GM21619 (cell line): ENCODE results near the gene WDR37.

Experiments
- ATAC-seq: cut with Tn5 transposase; IDR thresholded peaks from one replicate; pipeline ENCODE4 v1.9.1; 2021; ENCODE audit not compliant: unreplicated experiment

The WDR37 gene

DNA sequence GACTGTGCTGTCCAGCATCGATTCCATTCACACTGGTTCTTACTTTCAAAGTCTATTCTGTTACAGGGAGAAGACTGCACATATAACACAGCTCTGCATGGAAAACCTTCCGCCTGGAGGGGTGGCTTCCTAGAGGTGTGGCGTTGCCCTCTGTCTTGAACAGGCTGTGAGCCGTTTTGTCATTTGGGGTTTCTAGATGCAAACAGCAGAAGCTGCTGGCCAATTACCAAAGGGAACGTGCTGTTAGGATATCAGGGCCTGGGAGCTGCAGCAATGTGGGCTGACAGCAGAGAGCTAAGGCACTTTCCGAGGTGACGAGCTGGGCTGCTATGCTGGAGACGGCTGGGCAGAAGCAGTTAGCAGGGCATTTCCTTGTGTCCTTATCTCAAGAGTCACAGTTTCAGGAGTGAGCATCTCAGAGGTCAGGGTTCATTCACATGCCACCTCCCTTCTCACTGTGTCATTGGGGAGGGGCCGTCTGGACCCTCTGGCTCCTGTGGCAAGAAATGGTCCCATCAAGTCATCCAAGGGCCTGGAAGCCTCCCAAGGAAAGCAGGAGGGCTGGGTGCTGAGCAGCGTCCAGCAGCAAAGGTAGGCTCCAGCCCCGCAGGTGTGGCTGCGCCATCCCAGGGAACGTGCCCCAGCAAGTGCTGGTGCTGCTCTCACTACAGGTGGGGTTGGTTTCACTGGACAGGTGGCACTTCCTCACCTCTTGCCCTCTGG is 106.5 kb downstream of the WDR37 start:
- ATAC-seq: no peak

DNA sequence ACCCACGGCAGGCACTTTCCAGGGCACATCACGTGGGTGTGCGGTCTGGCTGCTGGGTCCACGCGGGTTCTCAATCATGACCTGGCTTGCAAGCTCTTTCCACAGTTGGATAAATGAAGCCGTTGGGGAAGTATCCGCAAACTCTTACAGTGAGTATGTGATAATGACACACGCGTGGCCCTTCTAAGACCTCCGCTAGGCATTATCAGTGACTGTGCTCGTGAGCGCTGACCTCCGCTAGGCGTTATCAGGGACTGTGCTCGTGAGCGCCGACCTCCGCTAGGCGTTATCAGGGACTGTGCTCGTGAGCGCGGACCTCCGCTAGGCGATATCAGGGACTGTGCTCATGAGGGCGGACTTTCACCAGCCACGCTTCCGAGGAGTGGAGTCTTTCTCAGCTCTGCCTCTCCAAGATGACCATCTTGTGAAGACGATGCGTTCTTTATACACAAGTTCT is 107.0 kb downstream of the WDR37 start:
- ATAC-seq: no peak

DNA sequence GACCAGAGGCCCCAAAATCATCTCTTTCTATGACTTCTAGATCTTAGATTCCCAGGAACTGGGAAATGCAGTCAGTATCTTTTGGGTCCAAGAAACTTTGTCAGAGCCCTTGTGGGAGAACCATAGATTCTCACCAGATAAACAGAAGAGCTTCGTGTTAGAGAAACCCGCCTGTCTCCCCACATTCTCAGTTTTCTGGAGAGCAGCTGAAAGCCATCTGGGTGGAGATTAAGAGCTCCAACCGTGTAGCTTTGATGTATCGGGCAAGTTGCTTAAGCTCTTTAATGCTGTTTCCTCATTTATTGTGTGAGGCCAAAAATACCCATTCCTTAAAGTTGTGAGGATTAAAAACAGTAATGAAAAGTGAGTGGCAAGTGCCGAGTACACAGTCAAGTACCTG is 107.6 kb downstream of the WDR37 start:
- ATAC-seq: no peak

DNA sequence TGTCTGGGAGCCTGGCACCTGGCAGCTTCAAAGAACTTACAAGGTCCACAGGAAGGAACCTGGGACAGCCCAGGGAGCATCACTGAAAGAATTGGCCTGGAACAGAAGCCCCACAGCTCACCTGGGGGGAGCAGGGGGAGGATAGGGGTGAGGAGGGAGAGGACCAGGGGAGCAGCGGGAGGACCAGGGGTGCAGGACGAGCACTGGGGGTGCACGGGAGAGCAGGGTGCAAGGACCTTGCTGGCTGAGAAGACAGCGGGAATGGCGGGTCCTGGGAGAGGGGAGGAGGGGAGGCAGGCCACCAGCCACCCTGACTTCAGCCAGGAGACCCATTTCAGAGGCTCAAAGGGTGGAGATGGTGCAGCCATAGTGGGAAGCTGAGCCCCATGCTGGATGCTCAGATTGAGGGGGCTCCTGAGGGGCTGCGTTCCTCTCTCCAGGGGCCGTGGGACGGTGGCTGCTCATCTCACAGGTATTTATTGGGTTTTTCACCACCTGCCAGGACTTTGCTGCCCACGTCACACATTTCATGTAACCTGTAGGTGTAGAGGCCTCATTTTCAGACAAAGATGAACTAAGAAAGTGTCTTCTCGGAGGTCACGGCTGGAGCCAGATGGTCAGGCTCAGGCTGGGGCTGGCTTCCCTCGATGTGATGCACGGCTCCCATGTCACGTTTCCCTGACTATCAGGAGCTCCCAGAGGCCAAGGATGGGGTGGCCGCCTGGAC is 110.1 kb downstream of the WDR37 start:
- ATAC-seq: no peak

DNA sequence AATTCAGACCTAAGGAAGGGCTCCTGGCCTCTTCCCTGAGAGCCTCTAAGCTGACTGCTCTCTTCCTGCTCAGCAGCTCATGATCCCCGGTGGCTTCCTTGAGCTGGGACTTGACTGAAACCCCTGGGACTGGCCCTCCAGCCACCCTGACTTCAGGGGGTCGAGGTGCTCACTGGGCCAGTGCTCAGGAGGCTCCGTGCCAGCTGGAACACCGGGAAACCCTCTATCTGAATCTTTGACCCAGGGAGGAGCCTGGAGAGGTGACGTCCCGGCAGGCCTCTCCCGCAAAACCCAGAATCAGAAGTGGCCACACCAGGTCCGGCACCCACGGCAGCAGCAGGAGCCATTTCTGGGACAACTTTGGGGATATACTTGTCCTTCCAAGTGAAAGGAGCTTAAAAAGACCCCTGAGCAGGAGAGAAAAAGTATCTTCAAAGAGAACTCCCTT is 110.7 kb downstream of the WDR37 start:
- no peak for ATAC-seq

DNA sequence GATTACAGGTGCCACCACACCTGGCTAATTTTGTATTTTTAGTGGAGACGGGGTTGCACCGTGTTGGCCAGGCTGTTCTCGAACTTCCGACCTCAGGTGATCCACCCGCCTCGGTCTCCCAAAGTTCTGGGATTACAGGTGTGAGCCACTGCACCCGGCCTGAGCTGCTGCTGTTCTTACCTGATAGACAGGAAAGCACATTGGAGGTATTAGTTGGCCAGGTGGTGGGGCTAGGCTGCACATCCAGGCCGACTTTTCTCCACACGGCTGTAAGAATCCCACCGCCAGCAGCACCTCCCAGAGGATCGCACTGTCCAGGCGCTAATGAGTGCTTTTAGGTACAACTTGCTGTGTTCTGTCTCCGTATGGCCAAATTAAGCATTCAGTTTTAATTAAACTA is 112.6 kb downstream of the WDR37 start:
- no peak for ATAC-seq

DNA sequence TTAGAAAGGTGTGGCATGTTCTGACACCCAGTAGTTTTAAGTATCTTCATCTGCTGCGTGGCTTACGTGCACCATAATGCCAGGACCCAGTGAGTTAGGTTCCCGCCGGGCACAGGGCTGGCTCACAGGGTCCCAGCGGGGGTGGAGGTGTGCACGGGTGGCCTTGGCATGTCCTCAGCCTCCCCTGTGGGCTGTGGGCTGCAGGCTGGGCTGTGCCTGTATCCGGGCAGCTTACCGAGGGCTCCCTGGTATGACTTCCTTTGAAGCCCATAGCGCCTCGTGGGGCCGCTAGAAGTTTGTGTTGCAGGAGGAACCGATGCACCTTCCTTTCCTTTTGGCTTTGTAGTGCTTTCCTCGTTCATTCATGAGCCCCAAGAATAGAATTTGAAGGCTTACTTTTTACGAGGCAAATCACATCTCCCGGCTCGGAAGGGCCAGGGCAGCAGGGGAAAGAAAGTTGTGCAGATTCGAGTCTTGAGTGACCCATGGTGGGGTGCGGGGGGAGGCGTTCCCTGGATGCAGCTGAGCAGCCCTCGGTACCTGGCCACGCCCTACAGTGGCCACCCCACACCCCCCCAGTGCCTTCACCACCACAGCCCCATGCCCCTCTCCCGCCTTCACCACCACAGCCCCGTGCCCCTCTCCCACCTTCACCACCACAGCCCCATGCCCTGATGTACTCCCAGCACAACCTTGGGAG is 113.2 kb downstream of the WDR37 start:
- ATAC-seq: no peak

DNA sequence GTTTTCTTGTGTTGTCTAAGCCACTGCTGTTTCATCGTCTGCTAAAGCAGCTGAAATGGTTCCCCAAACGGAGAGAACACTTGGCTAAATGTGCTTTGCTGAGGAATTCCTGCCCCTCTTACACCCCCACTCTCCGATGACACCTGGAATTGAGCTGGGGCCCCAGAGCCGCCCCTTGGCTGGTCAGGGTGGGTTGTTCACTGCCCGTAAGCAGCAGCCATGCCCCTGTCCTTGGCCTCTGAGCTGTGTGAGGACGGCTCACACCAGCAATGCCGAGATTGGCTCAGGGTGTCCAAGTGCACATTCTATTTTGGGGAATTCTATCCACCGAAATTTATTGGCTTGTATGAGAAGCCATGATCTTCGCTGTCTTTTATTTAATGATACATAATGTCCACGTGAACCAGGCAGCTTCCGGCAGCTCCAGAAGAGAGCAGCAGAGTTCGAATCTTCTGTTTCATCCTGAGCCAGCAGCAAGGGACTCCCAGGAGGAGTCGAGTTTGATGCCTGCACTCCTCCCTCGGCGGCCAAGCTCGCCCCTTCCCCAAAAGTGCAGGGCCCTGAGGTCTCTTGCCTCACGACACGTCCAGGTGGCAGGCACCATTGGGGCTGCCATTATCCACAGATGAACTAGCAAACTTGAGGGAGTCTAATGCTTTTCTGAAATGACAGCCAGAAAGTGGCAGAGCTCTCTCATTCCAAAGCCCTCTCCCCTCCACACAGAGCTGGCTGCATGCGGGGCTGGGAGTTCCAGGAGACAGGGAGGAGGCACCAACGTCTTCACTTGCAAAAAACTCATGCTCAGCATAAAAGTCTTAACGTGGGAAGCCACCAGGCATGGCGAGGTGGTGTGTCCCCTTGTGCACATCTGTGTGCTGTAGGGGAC is 114.0 kb downstream of the WDR37 start:
- no peak for ATAC-seq

DNA sequence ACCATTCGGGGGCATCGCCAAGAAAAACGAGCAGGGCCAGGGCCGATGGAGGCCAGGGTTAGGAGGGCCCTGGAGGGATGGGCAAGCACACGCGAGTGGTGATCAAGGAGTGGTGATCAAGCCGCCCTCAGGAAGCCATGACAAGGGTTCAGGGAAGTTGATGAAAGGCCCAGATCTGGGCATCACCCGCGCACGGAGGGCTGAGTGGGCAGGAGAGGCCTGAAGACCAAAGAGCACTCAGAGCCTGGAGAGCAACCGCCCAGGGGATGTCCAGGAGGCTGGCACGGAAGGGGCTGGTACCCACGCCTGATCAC is 114.6 kb downstream of the WDR37 start:
- ATAC-seq: no peak

DNA sequence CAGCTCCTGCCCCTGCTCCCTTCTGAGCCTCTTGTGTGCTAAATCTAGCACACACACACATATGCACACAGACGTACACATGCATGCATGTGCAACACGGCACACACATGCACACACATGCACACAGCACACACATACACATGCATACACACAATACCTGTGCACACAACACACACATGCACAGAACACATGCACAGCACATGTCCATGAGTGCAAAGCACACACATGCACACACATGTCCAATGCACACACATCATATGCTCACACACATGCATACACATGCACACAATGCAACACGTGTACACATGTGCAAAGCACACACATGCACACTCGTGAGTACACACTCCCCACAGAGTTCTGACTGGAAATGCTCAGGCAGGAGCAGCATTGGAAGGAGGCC is 115.0 kb downstream of the WDR37 start:
- ATAC-seq: no peak

DNA sequence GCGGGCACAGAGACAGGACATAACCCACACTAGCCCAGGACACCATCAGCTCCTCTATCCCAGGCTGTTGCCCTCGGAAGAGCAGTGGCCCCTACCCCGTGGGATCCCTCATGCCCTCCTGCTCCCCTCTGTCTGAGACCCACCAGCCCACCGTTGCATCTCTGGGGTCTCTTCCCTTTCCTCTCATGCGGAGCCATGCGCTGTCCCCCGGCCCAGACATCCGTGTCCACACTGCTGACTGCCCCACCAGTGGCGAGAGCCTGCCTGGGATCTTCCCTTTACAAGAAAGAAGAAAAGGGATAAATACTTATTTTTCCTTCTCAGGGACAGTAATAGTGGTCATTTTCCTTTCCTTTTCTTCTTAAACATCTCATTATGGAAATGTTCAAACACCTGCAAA is 115.4 kb downstream of the WDR37 start:
- no peak for ATAC-seq

DNA sequence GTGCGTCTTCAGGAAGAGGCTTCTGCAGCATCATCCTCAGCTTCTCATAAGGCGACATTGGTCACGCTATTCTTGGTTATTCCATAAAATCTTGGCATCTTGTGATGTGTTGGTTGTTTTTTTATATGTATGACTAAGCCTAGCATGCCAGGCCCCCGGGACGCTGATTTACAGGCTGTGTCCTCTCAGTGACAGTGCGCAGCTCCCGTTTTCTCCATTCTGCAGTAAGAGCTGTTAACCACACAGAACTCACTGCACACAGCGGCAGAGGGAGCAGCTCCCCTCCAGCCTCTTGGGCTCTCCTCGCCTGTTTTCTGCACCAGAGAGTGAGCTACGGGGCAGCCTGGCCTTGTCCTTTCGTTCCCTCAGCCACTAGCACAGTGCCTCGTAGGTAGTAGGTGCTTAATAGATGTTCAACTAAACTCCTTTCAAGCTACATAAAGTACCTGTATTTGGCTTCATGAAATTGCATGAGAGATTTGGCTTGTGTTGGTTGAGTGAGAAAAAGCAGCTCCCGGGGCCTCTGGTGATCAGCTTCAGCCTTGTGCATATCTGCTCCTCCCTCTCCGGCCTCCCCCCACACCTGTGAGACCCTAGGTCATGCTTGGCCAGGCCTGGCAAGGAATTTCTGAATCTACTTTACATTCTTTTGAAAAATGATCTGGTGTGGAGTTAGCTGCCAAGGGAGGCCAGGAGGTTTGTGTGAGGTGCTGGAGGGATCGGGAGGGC is 116.2 kb downstream of the WDR37 start:
- no peak for ATAC-seq

DNA sequence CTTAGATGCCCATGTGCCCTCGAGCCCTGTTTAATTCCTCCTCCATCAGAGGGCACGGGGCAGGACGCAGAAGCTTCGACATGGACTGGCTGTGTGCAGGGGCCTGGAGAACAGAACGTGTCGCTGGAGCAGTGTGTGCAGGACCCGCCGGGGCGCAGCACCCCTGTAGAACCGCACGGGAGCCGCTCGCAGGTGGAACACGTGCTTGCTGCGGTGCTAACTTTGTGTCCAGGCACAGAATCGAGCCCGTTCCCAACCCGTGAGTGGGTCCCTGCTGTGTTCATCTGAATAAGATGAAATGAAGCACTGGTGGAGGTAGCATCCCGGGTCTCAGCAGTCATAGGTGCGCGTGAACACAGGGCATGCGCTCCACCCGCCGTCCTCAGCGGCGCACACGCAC is 116.9 kb downstream of the WDR37 start:
- ATAC-seq: no peak

DNA sequence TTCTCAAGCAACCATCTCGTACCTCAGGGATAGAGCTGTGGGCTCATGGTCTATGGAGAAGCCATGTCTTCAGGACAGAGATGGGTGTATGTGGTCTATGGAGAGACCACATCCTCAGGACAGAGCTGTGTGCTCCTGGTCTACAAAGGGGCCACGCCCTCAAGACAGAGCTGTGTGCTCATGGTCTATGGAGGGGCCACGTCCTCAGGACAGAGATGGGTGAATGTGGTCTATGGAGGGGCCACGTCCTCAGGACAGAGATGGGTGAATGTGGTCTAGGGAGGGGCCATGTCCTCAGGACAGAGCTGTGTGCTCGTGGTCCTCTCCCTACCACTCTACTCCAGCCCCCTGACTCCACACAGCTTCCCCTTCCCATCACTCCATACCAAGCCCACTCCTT is 117.8 kb downstream of the WDR37 start:
- ATAC-seq: no peak

DNA sequence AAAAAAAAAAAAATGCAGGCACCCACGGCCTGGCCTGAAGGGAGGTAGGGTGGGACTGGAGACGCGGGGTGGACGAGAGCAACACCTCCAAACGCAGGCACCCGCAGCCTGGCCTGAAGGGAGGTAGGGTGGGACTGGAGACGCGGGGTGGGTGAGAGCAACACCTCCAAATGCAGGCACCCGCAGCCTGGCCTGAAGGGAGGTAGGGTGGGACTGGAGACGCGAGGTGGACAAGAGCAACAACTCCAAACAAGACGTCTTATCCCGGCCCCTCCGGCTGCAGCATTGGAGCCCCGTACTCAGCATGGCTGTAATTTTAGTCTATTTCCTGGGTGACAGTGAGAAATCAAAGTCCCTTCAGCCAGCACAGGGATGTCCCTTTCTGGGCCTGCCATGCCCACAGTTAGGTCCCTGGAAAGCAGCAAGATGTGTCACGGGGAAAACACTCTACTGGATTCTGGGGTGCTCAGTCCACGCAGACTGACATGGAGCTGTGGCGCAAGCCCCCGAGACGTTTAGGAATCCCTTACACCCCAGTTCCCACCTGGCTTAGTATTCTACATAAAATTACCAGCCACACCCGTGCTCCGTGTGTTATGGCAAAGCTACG is 119.9 kb downstream of the WDR37 start:
- no peak for ATAC-seq

DNA sequence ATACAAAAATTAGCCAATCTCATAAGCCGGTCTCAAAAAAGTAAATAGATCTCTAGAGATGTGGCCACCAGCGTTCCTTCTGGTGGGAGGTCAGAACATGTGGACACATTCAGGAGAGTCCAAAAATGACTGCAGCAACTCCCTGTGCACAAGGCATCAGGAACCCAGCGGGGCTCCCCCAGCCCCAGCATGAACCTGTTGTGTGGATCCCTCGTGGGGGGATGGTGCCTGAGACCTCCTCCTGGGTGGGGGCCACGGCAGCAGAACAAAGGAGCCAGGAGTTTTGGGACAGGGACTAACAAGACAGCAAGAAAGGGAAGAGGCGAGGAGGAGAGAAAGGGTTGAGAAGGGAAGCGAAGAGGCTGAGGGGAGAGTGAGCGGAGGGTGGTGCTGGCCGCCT is 121.8 kb downstream of the WDR37 start:
- no peak for ATAC-seq

DNA sequence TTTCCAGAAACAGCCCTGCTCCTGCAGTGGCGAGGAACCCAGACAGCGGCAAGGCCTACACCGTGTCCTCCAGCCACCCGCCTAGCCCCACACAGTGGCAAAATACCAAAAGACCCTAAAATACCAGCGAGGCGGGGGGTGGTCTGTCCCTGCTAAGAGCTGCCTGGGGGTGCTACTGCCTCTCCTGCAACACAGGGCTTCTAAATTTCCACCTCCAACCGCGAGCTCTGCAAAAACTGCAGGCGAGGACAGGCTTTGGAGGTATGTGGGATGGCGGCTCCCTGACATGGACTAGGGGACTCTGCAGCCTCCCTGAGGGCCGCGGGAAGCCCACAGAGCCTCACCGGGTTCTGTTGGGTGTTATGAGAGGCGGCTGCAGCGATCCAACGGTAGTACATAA is 122.3 kb downstream of the WDR37 start:
- ATAC-seq: no peak

DNA sequence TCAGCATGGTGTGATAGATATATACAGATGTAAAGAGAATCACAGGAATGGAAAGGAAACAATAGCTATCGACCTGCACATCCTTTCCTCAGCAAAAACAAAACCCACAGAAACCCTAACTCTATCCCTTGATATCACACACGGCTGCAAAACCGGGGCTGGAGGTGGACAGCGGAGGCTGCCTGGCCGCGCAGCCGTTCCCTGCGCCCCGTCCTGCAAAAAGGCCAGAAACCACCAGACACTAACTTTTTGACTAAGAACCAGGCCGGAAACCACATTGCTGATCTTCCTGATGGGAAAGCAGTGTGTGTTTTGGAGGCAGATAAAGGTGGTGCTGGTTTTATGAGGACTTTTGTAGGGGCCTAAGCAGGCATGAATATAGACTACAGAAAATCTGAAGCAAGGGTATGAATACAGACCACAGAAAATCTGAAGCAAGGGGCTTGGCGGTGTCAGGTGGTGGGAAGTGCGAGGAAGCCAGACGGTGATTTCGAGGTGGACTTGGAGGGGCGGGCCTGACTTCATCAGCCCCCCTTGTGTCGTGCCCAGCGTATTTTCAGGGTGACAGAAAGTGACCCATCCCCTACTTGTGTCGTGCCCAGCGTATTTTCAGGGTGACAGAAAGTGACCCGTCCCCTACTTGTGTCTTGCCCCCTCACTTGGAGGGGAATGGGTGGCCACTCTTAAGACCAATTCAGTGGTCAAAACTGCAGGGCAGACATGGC is 123.3 kb downstream of the WDR37 start:
- ATAC-seq: no peak

DNA sequence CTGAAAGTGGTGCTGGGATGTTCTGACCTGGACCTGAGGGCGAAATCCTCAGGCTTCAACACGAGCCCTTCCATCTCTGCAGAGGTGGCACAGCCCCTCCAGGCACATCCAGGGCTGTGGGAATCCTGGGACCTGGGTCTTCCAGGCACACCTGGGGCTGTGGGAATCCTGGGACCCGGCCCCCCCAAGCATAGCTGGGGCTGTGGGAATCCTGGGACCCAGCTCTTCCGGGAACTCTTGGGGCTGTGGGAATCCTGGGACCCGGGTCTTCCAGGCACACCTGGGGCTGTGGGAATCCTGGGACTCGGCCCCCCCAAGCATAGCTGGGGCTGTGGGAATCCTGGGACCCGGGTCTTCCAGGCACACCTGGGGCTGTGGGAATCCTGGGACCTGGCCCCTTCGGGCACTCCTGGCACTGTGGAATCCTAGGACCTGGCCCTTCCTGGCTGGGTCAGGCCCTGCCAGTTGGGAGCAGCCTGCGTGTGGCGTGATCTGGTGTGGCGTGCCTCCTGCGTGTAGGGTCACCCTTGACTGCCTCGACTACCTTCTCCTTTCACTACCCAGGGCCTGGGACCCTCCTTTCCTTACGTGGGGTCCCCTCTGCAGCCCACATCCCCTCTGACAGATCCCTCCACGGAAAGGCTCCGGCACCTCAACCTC is 124.0 kb downstream of the WDR37 start:
- no peak for ATAC-seq
